Caco-2 (cell line): ENCODE results near the gene MN1. TPM values are rescaled to one million over a fixed set of nuclear protein-coding genes. Genes with fewer than 3 reads are reported as not detected.

Experiments used
- BruUV-seq: library from RNA; stranded (reverse); fragments of 400-500 nt; replicated peaks from 2 replicates; lab custom pipeline; 2021; lab: Mats Ljungman, UMichigan
- CTCF ChIA-PET: fragments of 300-600 bp; sonication (Branson Sonifier 250); formaldehyde crosslinking; loops from one replicate; lab custom pipeline; 2022; ENCODE audit warnings: antibody characterized with exemption; lab: Charles Lee
- POLR2A ChIA-PET: fragments of 300-600 bp; sonication (Branson Sonifier 250); formaldehyde crosslinking; loops from one replicate; lab custom pipeline; 2022; ENCODE audit warnings: antibody characterized with exemption; lab: Charles Lee
- DNase-seq, 2 experiments: peaks; one replicate each; pipeline versions ENCODE4 v3.0.0 to v3.0.0-alpha.2; 2020 to 2022
- H3K27me3 ChIP-seq: replicated peaks from 2 replicates; pipeline ENCODE4 v1.6.0; 2011; ENCODE audit warnings: low read length; ENCODE audit not compliant: control insufficient read depth, insufficient read depth
- H3K36me3 ChIP-seq: 2 replicates; pipeline ENCODE4 v1.5.1; 2011; ENCODE audit warnings: low read length; ENCODE audit not compliant: control insufficient read depth, insufficient read depth
- H3K4me1 ChIP-seq: fragments of 250-450 bp; sonication (Bioruptor Pico); 2 replicates; pipeline ENCODE4 v1.5.1; 2020; ENCODE audit warnings: mild to moderate bottlenecking
- H3K4me3 ChIP-seq: 2 replicates; pipeline ENCODE4 v1.5.1; 2011; ENCODE audit warnings: low read depth, mild to moderate bottlenecking, control low read depth, low read length
- H3K9me3 ChIP-seq: fragments of 250-450 bp; sonication (Bioruptor Pico); 2 replicates; pipeline ENCODE4 v1.5.1; 2020; ENCODE audit warnings: mild to moderate bottlenecking, moderate library complexity
- H3K27ac Mint-ChIP-seq: one replicate; pipeline ENCODE4 v1.8.0; 2022; ENCODE audit warnings: mixed read lengths; ENCODE audit not compliant: unreplicated experiment
- H3K27me3 Mint-ChIP-seq: one replicate; pipeline ENCODE4 v1.8.0; 2022; ENCODE audit warnings: mixed read lengths; ENCODE audit not compliant: insufficient read depth, unreplicated experiment
- H3K36me3 Mint-ChIP-seq: one replicate; pipeline ENCODE4 v1.8.0; 2022; ENCODE audit warnings: mild to moderate bottlenecking, mixed read lengths; ENCODE audit not compliant: insufficient read depth, unreplicated experiment
- H3K4me1 Mint-ChIP-seq: one replicate; pipeline ENCODE4 v1.8.0; 2022; ENCODE audit warnings: low read depth, mixed read lengths; ENCODE audit not compliant: unreplicated experiment
- H3K4me3 Mint-ChIP-seq: one replicate; pipeline ENCODE4 v1.8.0; 2022; ENCODE audit warnings: mild to moderate bottlenecking, moderate library complexity, mixed read lengths; ENCODE audit not compliant: unreplicated experiment
- H3K9me3 Mint-ChIP-seq: one replicate; pipeline ENCODE4 v1.8.0; 2022; ENCODE audit warnings: mixed read lengths; ENCODE audit not compliant: unreplicated experiment
- intact Hi-C: fragments of 100-400 bp; cut with micrococcal nuclease; formaldehyde crosslinking; loops from one replicate; pipeline ENCODE4 v1.10.0; 2022; ENCODE audit not compliant: unreplicated experiment
- total RNA-seq: library from RNA; stranded (reverse); gene quantifications from 2 replicates; pipeline ENCODE4 v1.2.3, GENCODE V29; 2022
- TF ChIP-seq, protein P1 (sequence below), 2 experiments: fragments of 200-600 bp in 1 of 2; IDR thresholded peaks; 1 replicate in 1 of 2; 2 replicates in 1 of 2; pipeline versions ENCODE4 v1.5.1 to v1.8.0; 2011 to 2022; ENCODE audit warnings: antibody characterized with exemption in 1 of 2, control low read depth in 1 of 2, inconsistent platforms in 1 of 2, low read depth in 1 of 2, low read length in 1 of 2, mild to moderate bottlenecking in 1 of 2, moderate library complexity in 1 of 2; ENCODE audit not compliant: insufficient read depth in 1 of 2, severe bottlenecking in 1 of 2, unreplicated experiment in 1 of 2

MN1 gene
- total RNA-seq, 1 experiment from 2014 or later: 0.32 TPM

DNA sequence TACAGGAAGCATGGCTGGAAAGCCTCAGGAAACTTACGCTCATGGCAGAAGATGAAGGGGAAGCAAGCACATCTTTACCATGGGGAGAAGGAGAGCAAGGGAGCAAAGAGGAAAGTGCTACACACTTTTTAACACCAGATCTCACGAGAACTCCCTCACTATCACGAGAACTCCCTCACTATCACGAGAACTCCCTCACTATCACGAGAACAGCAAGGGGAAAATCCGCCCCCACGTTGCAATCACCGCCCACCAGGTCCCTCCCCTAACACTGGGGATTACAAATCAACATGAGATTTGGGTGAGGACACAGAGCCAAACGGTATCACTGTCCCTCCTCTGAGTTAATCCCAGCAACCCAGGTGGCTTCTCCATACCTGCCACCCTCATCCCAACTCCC, 84.5 kb downstream of the MN1 start:
- Histone ChIP-seq H3K27me3 (no peaks in the 10 kb centered on the region), H3K9me3 (no peaks in the 10 kb centered on the region), H3K4me3 (no peak overlapping the region), H3K4me1 (peaks cover 7% of the 10 kb centered on the region; the same call in 1 of the 2 replicates), H3K36me3 (no peaks in the 10 kb centered on the region)
- Mint-ChIP-seq H3K4me1 (peaks cover 19% of the 10 kb centered on the region), H3K36me3 (no peaks in the 10 kb centered on the region), H3K9me3 (no peaks in the 10 kb centered on the region), H3K27ac (peak overlapping the region; percentile 40), H3K4me3 (no peak overlapping the region), H3K27me3 (no peaks in the 10 kb centered on the region)
- ChIA-PET CTCF (no interaction called here), POLR2A (no interaction called here)
- BruUV-seq: no TSS peak
- intact Hi-C loops: no loop called here
- TF ChIP-seq, protein P1, sequence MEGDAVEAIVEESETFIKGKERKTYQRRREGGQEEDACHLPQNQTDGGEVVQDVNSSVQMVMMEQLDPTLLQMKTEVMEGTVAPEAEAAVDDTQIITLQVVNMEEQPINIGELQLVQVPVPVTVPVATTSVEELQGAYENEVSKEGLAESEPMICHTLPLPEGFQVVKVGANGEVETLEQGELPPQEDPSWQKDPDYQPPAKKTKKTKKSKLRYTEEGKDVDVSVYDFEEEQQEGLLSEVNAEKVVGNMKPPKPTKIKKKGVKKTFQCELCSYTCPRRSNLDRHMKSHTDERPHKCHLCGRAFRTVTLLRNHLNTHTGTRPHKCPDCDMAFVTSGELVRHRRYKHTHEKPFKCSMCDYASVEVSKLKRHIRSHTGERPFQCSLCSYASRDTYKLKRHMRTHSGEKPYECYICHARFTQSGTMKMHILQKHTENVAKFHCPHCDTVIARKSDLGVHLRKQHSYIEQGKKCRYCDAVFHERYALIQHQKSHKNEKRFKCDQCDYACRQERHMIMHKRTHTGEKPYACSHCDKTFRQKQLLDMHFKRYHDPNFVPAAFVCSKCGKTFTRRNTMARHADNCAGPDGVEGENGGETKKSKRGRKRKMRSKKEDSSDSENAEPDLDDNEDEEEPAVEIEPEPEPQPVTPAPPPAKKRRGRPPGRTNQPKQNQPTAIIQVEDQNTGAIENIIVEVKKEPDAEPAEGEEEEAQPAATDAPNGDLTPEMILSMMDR (IDR thresholded peaks at IDR 0.05; ENCODE audit: insufficient read depth in 1 of 2, low read depth in 1 of 2, low read length in 1 of 2, severe bottlenecking in 1 of 2, unreplicated experiment in 1 of 2): no peak
- DNase-seq: no peak

DNA sequence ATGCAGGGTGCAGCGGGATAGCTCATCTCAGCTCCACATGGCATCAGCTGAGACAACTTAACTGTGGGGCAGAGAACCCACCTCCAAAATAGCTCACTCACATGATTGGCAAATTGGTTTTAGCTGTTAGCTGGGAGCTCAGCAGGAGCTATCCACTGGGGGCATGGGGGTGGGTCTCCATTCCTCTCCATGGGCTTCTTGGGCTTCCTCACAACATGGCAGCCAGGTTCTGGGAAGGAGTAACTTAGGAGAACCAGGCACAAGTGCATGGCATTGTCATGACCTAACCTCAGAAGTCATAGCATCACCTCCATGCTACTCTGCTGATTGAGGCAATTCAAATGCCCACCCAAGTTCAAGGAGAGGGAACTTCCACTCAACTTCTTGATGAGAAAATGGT, 85.5 kb downstream of the MN1 start:
- Mint-ChIP-seq H3K4me3 (no peak overlapping the region), H3K27me3 (no peaks in the 10 kb centered on the region), H3K27ac (no peak overlapping the region), H3K36me3 (no peaks in the 10 kb centered on the region), H3K4me1 (peaks cover 19% of the 10 kb centered on the region), H3K9me3 (no peaks in the 10 kb centered on the region)
- no TSS peak for BruUV-seq
- TF ChIP-seq, protein P1 (IDR thresholded peaks at IDR 0.05; ENCODE audit: insufficient read depth in 1 of 2, low read depth in 1 of 2, low read length in 1 of 2, severe bottlenecking in 1 of 2, unreplicated experiment in 1 of 2): no peak
- Histone ChIP-seq H3K27me3 (no peaks in the 10 kb centered on the region), H3K4me1 (peaks cover 7% of the 10 kb centered on the region; the same call in 1 of the 2 replicates), H3K36me3 (no peaks in the 10 kb centered on the region), H3K9me3 (no peaks in the 10 kb centered on the region), H3K4me3 (no peak overlapping the region)
- DNase-seq: no peak
- intact Hi-C loops: no loop called here
- ChIA-PET POLR2A (no interaction called here), CTCF (no interaction called here)

DNA sequence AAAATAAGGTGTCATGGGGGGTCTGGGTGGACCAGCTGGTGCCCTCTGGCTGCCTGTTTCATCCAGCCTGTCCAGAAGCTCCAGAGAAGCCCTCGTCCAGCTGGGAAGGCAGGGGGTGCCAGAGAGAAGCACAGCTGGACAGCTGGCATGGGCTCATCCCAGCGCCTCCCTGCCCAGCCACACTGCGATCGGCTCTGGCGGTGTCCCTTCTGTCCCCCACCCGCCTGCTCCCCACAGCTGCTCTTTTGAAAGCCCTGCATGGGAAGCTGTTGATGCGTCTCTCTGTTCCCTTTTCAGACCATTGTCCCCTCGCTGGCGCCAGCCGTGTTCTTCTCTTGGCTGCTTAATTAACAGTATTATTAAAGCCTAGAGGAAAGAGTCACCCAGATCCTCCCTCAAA, 86.5 kb downstream of the MN1 start:
- Mint-ChIP-seq H3K4me3 (no peak overlapping the region), H3K36me3 (no peaks in the 10 kb centered on the region), H3K4me1 (peaks cover 19% of the 10 kb centered on the region), H3K27me3 (no peaks in the 10 kb centered on the region), H3K9me3 (no peaks in the 10 kb centered on the region), H3K27ac (no peak overlapping the region)
- intact Hi-C loops: no loop called here
- no TSS peak for BruUV-seq
- Histone ChIP-seq H3K27me3 (no peaks in the 10 kb centered on the region), H3K4me1 (peaks cover 7% of the 10 kb centered on the region; the same call in 1 of the 2 replicates), H3K4me3 (no peak overlapping the region), H3K36me3 (no peaks in the 10 kb centered on the region), H3K9me3 (no peaks in the 10 kb centered on the region)
- DNase-seq: no peak
- ChIA-PET CTCF (no interaction called here), POLR2A (no interaction called here)
- TF ChIP-seq, protein P1 (IDR thresholded peaks at IDR 0.05; ENCODE audit: insufficient read depth in 1 of 2, low read depth in 1 of 2, low read length in 1 of 2, severe bottlenecking in 1 of 2, unreplicated experiment in 1 of 2): no peak
